HG03025 (cell line): Measurements from ENCODE around the gene AVPR1A.

Experiments
- ATAC-seq: cut with Tn5 transposase; IDR thresholded peaks from one replicate; pipeline ENCODE4 v1.9.1; 2021; ENCODE audit warnings: mild to moderate bottlenecking, moderate library complexity; ENCODE audit not compliant: unreplicated experiment, low FRiP score

Gene AVPR1A

DNA sequence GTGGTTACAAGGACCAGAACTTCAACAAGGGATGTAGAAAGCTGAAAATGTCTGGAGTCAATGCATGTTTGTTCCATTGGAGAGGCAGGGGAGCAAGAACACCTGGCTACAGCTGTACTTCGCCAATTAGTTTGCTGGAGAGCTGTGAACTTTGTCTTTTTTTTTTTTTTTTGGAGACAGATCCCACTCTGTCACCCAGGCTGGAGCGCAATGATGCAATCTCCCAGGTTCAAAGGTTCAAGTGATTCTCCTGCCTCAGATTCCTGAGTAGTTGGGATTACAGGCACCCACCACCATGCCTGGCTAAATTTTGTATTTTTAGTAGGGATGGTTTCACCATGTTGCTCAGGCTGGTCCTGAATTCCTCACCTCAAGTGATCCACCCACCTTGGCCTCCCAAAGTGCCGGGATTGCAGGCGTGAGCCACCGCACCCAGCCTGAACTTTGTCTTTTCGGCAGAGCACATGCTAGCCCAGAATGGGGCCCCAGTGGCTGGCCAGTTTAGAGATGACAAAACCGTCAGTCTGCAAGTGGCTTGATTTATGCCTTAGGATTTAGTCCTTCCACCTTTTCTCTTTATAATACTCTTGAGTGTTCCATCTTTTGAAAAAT, 55.5 kb downstream of the AVPR1A start:
- no peak for ATAC-seq

- no peak for ATAC-seq
Observed at GRCh38 chr12:63093711-63094110, 57.3 kb downstream of the AVPR1A start.

- no peak for ATAC-seq
Observed at GRCh38 chr12:63093084-63093483, 57.9 kb downstream of the AVPR1A start.
